NCI-H510A treated with DMSO at 0.1 percent for 48 hours (cell line): ENCODE results near the gene SPIRE1.

ENCODE experiments used
- DNase-seq: peaks from one replicate; lab custom pipeline; 2025; lab: John Stamatoyannopoulos, UW

Gene SPIRE1

DNA sequence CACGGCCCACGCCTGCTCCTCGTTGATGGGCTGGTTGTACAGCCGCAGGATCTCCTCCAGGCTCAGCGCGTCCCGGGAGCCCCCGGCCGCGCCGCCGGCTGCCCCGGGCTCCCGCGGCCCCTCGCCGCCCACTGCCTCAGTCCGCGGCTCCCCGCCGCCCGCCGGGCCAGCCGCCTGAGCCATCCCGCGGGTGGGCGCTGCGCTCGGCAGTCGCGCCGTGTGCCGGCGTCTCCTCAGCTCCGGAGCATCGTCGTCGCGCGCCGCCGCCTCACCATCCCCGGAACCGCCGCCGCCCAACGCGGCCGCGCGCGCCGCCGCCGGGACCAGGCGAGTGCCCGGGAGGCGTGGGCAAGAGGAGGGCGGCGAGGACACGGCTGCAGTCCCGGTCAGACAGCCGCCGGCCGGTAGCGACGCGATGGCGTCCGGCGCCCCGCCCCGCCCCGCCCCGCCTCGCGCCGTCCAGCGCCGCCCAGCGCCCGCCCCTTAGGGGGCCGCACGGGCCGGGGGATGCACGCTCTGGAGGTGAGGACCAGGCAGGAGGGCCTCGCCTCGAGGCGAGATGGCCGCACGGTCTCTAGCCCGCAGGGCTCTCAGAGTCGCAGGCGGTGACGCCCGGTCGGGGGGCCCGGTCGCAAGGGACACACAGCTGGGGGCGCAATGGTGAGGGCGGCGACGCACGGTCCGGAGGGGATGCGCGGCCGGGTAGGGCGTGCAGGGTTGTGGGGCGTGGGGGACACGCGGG is at the start of gene SPIRE1:
TSS of gene SPIRE1 (minus strand) at position 424 of the 742 bp plus-strand sequence. CDS start at position 183, 241 bp downstream.
- peak; percentile 48 for DNase-seq

DNA sequence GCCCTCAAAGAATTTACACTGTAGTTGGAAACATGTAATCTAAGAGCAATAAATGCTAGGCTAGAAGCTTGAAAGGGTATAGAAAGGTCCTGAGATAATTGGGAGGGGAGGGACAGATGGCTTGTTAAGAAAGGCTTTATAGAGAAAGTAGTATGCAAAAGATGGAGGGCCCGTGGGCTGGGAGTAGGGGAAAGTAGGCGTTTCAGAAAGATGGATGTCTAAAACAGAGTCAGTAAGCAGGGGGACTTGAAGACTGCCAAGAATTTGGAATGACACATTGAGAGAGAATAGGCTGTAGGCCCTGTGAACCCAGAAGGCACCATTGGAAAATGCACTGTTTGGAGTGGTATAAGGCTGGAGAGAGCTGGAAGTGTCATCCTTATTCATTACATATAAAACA is 45.8 kb upstream of the SPIRE1 start:
- DNase-seq, result no peak

DNA sequence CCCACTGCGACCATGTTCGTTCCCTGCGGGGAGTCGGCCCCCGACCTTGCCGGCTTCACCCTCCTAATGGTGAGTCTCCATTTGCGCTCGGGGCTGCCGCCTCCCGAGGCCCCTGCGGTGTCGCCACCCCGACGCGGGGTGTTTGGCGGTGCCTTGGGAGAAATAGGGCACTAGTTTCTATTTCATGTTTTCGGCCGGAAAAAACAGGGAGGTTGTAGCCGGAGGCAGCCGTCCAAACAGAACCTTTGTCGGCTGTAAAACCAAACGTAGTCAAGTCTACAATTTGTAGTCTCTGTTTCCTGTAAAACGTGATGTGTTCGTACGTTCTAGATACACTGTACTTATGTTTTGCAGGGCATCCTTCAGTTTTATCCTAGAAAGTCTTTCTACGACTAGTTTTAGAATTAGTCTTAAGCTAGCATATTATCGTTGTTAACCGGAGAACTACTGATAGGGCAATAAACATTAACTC is 45.2 kb upstream of the SPIRE1 start:
- DNase-seq, result no peak

DNA sequence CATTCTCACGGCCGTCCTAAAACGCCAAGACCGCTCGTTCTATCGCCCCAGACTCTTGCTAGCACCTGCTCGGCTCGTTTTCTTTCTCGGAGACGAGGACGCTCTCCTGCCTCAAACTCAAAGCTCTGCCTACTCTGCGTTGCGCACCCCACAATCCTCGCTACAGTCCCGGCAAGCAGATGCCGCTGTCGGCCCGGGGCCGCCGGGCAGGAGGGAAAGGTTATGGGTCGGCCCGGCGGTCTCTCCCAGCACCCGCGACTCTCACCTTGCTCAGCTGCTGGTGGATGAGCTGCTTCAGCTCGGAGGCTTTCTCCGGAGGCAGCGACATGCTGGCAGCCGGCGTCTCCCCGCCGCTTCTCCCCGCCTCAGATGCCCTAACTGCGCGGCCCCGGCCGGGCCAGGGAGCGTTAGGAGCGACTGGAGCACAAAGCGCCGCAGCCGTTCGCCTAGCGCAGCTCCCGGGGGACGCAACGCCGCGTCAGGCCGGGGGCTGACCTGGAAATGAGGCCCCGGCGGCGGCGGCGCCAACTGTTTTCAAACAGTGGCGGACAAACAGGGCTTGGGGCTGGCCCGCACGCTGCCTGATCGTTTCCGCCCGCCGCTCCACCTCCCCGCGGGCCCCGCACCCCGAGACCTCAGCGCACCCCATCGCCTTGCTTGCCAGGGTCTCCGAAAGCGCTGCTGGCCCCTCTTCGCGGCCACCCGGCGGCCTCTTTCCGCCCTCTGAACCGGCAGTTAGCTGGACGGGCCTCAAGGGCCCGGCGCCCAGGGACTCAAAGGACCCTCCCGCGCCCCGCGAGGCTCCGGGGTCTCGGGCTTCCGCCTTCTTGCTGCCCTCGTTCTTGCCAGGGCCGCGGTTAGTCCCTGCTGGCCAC is 44.6 kb upstream of the SPIRE1 start, which contains the start of the genes CEP76 and PSMG2:
TSS of gene CEP76 (minus strand) at position 503 of the 875 bp plus-strand sequence. CDS start at position 328, 175 bp downstream.
TSS of gene PSMG2 (plus strand) at position 822 of the 875 bp plus-strand sequence. CDS start 66 bp downstream, outside the sequence.
- DNase-seq, result peak; percentile 32

DNA sequence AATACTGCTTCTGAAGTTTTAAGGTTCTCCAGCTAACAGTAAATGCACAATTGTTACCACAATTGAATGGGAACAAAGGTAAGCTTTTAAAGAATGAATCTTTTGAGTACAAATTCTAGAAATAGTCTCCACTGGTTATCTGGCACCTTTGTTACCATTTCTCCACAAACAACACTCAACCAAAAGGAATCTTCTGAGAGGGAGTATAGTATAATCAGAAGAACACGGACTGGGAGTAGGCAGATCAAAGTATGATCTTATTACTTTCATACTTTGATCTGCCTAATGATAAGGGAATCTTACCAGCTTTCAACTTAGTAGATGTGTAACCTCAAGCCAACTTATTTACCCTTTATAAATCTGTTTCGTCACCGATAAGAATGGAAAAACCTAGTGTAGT is 43.3 kb upstream of the SPIRE1 start:
- no peak for DNase-seq

DNA sequence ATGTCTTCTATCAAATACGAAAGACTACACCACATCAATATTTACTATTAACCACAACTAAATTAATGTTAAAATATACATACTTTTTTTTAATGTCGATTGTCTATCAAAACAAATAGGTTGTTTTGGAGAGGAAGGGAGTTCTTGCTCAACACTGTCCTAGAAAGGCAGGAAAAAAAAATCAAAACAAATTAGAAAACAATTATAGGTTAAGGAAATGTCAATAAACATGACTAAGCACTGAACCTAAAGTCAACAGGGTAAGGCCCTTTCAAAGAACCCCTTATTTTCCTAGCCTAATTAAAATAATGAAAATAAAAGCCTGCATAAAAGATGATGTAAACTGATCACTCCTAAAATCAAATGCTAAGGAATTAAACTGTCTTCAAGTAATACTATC is 41.8 kb upstream of the SPIRE1 start:
- no peak for DNase-seq

DNA sequence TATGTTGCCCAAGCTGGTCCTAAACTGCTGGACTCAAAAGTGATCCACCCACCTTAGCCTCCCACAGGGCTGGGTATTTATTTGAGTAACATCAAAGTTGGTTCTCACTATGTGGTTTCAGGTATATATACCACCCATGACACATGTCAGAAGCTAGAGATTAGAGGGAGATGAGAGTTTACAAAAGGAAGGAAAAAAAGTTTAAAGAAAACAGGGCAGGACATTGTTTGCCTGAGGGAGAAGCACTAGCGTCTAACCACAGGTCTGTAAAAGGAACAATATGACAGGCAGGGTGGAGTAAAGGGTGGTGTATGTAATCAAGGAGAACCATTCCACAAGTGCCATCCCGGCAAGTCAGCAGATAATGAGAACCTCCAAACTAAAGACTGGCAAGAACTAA is 36.1 kb upstream of the SPIRE1 start:
- no peak for DNase-seq

DNA sequence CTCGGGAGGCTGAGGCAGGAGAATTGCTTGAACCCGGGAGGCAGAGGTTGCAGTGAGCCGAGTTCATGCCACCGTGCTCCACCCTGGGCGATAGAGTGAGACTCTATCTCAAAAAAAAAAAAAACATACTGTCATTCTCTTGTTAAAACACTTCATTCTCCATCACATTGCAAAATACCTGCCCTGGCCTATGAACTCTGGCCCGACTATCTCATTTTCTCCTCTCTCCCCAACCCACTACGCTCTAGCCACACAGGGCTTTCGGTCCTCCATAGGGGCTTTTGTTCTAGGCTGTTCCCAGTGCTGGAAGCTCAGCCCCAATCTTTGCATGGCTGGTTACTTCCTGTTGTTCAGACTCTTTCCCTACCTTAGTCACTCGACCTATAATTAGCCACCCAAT is 34.3 kb upstream of the SPIRE1 start:
- no peak for DNase-seq

DNA sequence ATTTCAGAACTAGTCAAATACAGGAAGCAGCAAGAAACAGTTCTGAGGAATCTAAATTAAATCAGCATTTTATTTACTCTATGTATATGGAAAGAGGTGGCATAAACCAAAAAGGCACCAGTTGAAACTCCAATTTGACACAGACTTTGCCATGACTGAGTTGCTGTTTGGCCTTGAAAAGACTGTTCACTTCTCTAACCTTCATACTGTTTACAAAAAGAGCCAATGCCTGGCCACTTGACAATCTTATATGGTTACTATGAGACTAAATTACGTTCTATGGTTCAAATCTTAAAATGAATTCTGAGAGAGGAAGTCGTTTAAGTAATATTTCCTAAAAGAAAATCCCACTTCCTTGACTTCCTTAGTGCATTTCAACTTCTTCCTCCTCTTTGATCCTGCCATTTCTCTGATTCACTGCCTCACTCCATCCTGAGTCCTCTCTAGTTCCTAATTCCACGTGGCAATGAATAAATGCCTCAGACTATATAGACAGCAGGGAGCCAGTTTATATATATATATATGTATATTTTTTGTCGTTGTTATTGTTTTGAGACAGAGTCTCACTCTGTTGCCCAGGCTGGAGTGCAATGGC is 31.4 kb upstream of the SPIRE1 start:
- no peak for DNase-seq

DNA sequence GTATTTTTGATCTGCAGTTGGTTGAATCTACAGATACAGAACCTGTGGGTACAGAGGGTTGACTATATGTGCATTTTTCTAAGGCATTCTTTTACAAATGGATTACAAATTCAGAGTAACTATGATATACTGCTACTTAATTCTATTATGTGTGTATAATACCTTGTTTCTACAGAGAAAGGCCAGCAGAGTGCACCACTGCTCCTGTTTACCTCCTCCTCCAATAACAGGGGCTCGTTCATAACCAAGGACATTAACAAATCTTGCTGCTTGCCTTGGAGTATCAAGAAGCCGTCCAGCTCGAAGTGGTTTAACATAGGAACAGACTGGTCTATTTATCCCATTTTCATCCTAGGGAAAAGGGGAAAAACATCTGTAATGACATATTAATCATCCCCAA is 28.2 kb upstream of the SPIRE1 start:
- peak; percentile 3 for DNase-seq

DNA sequence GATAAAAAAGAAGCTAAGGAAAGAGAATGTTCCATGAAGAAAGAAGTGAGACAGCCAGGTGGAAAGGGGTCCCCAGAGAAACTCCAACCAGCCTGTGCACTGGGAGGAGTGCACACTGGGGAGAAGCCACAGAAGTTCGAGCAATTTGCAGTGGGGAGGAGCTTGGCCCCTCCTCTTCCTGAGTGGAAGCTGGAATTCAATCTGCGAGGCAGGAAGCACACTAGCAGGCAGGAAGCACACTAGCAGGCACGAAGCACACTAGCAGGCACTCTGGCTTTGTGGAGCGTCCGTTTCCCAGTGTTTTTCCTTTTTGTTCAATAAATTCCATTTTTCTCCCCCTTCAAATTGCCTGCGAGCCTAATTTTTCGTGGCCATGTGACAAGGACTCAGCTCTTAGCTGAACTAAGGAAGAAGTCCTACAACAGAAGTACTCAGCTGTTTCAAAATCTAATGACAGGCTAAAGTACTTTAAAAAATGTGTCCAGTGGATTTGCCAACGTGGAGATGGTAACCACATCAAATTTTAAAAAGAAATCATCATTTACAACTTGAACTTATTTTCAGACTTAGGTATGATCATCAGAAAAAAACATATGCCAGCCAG is 21.4 kb upstream of the SPIRE1 start:
- no peak for DNase-seq

DNA sequence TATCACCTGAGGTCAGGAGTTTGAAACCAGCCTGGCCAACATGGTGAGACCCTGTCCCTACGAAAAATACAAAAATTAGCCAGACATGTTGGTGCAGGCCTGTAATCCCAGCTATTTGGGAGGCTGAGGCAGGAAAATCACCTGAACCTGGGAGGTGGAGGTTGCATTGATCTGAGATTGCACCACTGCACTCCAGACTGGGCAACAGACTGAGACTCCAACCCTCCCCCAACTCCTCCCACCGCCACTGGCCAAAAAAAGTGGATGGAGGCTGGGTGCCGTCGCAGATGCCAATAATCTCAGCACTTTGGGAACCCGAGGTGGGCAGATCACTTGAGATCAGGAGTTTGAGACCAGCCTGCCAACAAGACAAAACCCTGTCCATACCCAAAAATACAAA is 10.1 kb upstream of the SPIRE1 start:
- DNase-seq, result no peak

DNA sequence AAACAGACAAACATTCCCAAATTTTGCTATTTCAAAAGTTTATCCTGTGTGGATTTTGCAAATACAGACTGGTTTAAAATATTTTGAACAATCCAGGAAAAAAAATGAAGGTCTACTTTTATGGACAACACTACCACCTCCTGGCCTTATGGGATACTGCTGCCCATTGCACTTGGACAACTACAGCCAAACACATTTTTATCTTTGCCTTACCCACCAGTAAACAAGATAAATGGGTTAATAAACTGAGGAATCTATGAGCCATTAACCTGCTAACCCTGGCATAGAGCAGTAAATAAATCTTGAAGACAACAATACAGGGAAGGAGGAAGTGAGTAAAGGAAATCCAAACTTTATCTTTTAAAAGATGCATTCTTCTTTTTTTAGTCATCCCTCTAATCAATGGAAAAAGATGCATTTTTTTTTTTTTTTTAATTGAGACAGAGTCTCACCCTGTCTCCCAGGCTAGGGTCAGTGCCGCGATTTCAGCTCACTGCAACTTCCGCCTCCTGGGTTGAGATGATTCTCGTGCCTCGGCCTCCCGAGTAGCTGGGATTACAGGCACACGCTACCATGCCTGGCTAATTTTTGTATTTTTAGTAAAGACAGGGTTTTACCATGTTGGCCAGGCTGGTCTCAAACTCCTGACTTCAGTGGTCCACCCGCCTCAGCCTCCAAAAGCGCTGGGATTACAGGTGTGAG is 2.1 kb upstream of the SPIRE1 start:
- DNase-seq, result peak; percentile 49

DNA sequence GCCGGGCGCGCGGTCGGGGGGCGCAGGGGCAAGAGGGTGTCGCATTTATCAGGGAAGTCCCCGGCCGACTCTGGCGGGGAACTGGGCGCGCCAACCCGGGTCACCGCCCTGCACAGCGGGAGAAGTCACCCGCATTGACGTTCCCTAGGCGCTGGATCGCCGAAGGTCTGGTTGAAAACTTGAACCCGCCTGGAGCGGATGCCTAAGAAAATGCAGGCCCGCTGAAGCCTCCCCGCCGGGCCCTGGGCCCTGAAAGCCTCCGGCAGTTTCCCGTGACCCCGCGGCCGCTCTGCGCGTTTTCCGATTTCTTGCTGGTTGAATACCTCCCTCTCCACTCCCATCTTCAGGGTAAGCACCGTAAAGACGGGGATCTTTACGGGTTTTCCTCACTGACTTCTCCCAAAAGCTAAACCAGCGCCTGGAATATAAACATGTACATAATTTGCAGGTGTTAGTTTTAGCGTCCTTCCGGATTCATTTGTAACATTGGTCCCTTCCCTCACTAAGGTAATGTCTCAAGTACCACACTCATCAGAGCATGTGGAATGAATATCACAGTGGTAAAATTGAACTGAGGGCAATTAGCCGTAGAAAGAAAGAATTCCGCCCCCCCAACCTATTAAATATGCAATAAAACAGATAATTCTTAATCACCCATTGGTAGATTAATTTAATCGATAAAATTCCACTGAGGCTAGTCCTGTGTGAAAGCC is 675 bp upstream of the SPIRE1 start:
- peak; percentile 20 for DNase-seq

DNA sequence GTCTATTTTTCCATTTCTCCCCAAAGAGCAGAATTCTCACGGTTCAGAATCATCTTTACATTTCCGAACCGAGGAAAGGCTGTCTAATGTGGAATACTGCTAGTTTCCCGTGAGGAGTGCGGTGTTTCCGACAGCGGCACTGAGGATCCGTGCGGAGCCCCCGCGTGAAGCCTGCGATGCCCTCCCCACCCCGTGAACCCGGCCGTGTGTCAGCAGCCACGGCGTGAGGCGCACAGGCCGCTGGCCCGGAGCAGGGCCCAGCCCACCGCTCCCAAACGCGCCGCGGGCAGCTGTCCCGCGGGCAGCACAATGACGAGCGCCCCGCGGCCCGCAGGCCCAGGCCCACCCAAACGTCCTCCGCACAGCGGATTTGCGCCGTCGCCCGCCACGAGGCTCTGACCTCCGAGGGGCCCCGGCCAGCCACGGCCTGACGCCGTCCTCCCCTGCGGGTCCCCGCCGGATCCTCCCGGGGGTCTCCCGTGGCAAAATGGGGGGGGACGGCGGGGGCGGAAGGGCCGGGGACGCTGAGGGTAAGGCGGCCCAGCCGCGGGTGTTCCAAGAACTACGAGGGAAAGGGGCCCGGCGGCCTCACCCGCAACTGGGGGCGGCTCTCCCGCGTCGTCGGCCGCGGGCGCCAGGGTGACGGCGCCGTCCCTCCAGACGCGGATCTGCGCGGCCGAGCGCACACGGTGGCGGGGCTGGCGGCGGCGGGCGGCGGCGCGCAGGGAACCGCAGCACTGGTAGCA is 796 bp downstream of the SPIRE1 start:
- DNase-seq, result no peak

DNA sequence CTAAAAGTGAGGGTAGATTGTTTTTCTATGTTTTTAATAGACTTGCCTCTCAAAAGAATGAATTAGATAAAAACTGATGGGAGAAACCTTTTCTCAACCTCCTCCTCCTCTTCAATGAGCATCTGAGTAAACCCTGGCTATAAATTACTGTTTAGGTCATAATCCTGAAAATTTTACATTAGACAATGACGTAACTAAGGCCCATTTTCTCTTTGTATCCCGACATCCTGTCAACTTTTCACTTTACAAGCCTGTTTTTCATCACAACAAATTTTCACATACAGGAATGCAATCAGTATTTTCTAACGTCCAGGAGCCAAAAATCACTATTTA is 1.3 kb downstream of the SPIRE1 start:
- DNase-seq, result no peak

DNA sequence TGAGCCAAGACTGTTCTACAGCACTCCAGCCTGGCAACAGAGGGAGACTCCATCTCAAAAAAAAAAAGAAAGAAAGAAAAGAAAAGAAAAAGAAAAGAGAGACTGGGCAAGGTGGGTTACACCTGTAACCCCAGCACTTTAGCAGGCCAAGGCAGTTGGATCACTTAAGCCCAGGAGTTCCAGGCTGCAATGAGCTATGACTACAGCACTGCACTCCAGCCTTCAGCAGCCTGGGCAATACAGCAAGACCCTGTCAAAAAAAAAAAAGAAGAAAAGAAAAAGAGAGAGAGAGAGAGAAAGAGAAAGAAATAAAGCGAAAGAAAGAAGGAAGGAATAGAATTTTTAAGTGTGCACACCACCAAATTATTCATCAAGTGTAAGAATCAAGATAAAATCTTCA is 2.9 kb downstream of the SPIRE1 start:
- no peak for DNase-seq

DNA sequence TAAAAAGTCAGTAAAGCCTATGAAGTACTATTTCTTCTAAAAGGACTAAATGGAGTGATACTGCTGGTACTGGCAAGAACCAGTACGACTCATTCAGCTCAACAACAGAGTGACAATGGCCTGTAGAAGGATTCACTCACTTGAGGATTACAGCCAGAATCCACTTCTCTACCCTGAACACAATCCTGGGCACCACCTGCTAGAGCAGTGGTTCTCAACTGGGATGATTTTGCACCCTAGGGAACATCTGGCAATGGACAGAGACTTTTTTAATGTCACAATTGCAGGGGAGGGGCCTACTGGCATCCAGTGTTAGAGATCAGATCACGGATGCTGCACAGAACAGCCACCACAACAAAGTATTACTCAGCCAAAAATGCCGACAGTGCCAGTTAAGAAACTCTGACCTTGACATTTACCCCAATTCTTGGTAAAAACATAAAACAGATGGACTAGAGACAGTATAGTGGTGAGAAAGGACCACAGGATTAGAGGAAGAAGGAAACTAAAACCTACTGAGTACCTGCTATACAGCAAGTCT is 5.0 kb downstream of the SPIRE1 start:
- no peak for DNase-seq

DNA sequence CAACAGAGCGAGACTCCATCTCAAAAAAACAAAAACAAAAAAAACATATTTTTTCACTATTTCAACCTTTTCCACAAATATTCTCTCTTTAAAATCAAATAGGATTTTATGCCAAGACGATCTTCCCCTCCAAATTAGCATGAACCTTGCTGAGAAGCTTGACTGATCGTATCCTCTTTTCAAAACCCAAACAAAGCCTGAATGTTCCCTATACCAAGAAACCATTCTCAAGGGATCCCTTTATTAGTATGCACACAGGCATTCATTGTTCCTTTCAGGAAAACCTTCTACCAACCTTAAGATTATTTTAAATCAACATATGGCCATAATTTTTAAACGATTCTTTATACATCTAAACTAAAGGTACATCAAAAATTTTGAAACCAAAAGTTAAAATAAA is 6.3 kb downstream of the SPIRE1 start:
- no peak for DNase-seq

DNA sequence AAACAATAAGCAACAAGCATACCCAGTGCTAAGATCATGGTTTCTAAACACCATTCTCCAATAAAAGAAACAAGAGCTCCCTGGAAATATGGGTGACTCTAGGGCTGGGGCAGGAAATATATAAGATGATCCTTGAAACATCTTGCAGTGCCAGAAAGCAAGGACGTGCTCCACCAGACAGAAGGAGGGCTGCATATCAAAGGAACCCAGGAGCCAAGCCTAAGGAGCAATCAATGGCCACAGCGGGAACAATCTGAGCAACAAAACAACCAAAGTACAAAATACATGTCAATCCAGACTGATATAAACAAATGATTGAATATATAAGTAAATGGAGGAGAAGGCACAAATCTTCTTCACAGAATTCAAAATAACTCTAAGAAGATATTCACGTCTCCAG is 10.1 kb downstream of the SPIRE1 start:
- DNase-seq, result no peak
